HCT116 (cell line): ENCODE data around the gene RRAGD. TPM values are rescaled to one million over a fixed set of nuclear protein-coding genes. Genes with fewer than 3 reads are reported as not detected.

Source experiments
- ATAC-seq: fragments of 200-7000 bp; cut with Tn5 transposase; 2 replicates; pipeline ENCODE4 v1.9.1; 2020; ENCODE audit warnings: mild to moderate bottlenecking, moderate library complexity
- BruUV-seq: library from RNA; stranded (reverse); fragments of 400-500 nt; replicated peaks from 2 replicates; lab custom pipeline; 2021; lab: Mats Ljungman, UMichigan
- CTCF ChIA-PET: fragments of 300-600 bp; sonication (Branson Sonifier 250); formaldehyde crosslinking; loops from one replicate; lab custom pipeline; 2021; ENCODE audit warnings: antibody characterized with exemption; lab: Charles Lee
- POLR2A ChIA-PET: fragments of 300-600, 350-600 bp; sonication (Branson Sonifier 250); formaldehyde crosslinking; loops from one replicate; lab custom pipeline; 2021; ENCODE audit warnings: antibody characterized with exemption; lab: Charles Lee
- RAD21 ChIA-PET, 2 experiments: fragments of 300-600 bp; sonication (Branson Sonifier 250); formaldehyde crosslinking; loops; one replicate each; lab custom pipeline; 2023; ENCODE audit warnings: low total read pairs in 2 of 2; ENCODE audit not compliant: uncharacterized antibody in 2 of 2, unreplicated experiment in 2 of 2, low non-redundant PET in 1 of 2; lab: Charles Lee
- DNase-seq: peaks from one replicate; pipeline ENCODE4 v3.0.0-alpha.2; 2010; ENCODE audit warnings: low read depth, low spot score
- H2AFZ ChIP-seq: fragments of 200-600 bp; shearing (Covaris generic), sonication (generic); 2 replicates; pipeline ENCODE4 v1.6.1; 2017; ENCODE audit warnings: low read depth, mixed run types, mixed read lengths, antibody characterized with exemption, low read length; ENCODE audit not compliant: poor library complexity, severe bottlenecking
- H3K27ac ChIP-seq: 2 replicates; pipeline ENCODE4 v1.5.1; 2012; ENCODE audit warnings: low read depth, low read length
- H3K27me3 ChIP-seq: fragments of 200-600 bp; sonication (generic); 2 replicates; pipeline ENCODE4 v1.6.1; 2016; ENCODE audit warnings: mixed run types, low read length, mixed read lengths; ENCODE audit not compliant: insufficient read depth
- H3K36me3 ChIP-seq, 2 experiments: fragments of 200-500 bp in 1 of 2; fragments of 200-600 bp in 1 of 2; sonication (Bioruptor generic) in 1 of 2; sonication (generic) in 1 of 2; 2 replicates each; pipeline versions ENCODE4 v1.5.1 to v1.6.1; 2014 to 2016; ENCODE audit warnings: low read length in 2 of 2, inconsistent platforms in 1 of 2, mixed read lengths in 1 of 2, mixed run types in 1 of 2; ENCODE audit not compliant: insufficient read depth in 2 of 2, control insufficient read depth in 1 of 2
- H3K4me1 ChIP-seq, 2 experiments: fragments of 200-600 bp in 1 of 2; sonication (generic) in 1 of 2; 2 replicates each; pipeline versions ENCODE4 v1.5.1 to v1.6.1; 2012 to 2017; ENCODE audit warnings: low read length in 2 of 2, inconsistent platforms in 1 of 2, mild to moderate bottlenecking in 1 of 2, mixed read lengths in 1 of 2, mixed run types in 1 of 2, moderate library complexity in 1 of 2; ENCODE audit not compliant: insufficient read depth in 2 of 2, control insufficient read depth in 1 of 2
- H3K4me2 ChIP-seq: fragments of 200-600 bp; sonication (generic); 2 replicates; pipeline ENCODE4 v1.6.1; 2017; ENCODE audit warnings: mixed run types, low read length, mixed read lengths
- H3K4me3 ChIP-seq, 2 experiments: fragments of 200-600 bp in 1 of 2; sonication (generic) in 1 of 2; replicated peaks in 1 of 2; 2 replicates each; pipeline ENCODE4 v1.5.1; 2011 to 2016; ENCODE audit warnings: low read length in 2 of 2, control low read depth in 1 of 2, low read depth in 1 of 2, mild to moderate bottlenecking in 1 of 2, mixed read lengths in 1 of 2, mixed run types in 1 of 2
- H3K79me2 ChIP-seq: fragments of 200-600 bp; sonication (generic); 2 replicates; pipeline ENCODE4 v1.6.1; 2017; ENCODE audit warnings: mild to moderate bottlenecking, mixed run types, low read length, moderate library complexity, mixed read lengths; ENCODE audit not compliant: insufficient read depth
- H3K9ac ChIP-seq: fragments of 200-600 bp; sonication (generic); 2 replicates; pipeline ENCODE4 v1.6.1; 2016; ENCODE audit warnings: low read length, mixed read lengths
- H3K9me2 ChIP-seq: fragments of 200-600 bp; sonication (generic), shearing (Covaris generic); 2 replicates; pipeline ENCODE4 v1.6.1; 2017; ENCODE audit warnings: mixed run types, mild to moderate bottlenecking, moderate library complexity; ENCODE audit not compliant: insufficient read depth
- H3K9me3 ChIP-seq, 2 experiments: fragments of 200-500 bp in 1 of 2; fragments of 200-600 bp in 1 of 2; sonication (Bioruptor generic) in 1 of 2; sonication (generic) in 1 of 2; 2 replicates each; pipeline ENCODE4 v1.6.1; 2014 to 2017; ENCODE audit warnings: low read length in 2 of 2, mixed read lengths in 2 of 2, inconsistent platforms in 1 of 2, low read depth in 1 of 2, mild to moderate bottlenecking in 1 of 2, mixed run types in 1 of 2, moderate library complexity in 1 of 2; ENCODE audit not compliant: control insufficient read depth in 1 of 2, insufficient read depth in 1 of 2
- H4K20me1 ChIP-seq: fragments of 200-600 bp; sonication (generic), shearing (Covaris generic); 2 replicates; pipeline ENCODE4 v1.6.1; 2017; ENCODE audit warnings: mixed run types, mild to moderate bottlenecking, moderate library complexity; ENCODE audit not compliant: insufficient read depth
- EZH2 ChIP-seq: fragments of 200-600 bp; sonication (generic); IDR thresholded peaks from 2 replicates; pipeline ENCODE4 v1.6.1; 2017; ENCODE audit warnings: antibody characterized with exemption, mixed run types
- FOSL1 ChIP-seq: IDR thresholded peaks from 2 replicates; pipeline ENCODE4 v1.6.1; 2012; ENCODE audit warnings: low read depth
- JUND ChIP-seq: IDR thresholded peaks from 2 replicates; pipeline ENCODE4 v1.6.1; 2012
- RAD21 ChIP-seq: IDR thresholded peaks from 2 replicates; pipeline ENCODE4 v1.6.1; 2012; ENCODE audit warnings: low read depth, mild to moderate bottlenecking
- intact Hi-C: fragments of 100-400 bp; cut with micrococcal nuclease; formaldehyde crosslinking; loops from 2 replicates; pipeline ENCODE4 v1.10.0; 2022
- total RNA-seq: library from RNA; stranded (reverse); gene quantifications from one replicate; pipeline ENCODE4 v1.2.1, GENCODE V29; 2021; ENCODE audit not compliant: unreplicated experiment
- TF ChIP-seq, protein P1 (sequence below): IDR thresholded peaks from 2 replicates; pipeline ENCODE4 v1.6.1; 2011; ENCODE audit warnings: mild to moderate bottlenecking, low read length, moderate library complexity; ENCODE audit not compliant: insufficient replicate concordance; ENCODE audit errors: extremely low read depth
- TF ChIP-seq, protein P2 (sequence below): IDR thresholded peaks from 2 replicates; pipeline ENCODE4 v1.6.1; 2012

Gene RRAGD
- total RNA-seq, 1 experiment from 2014 or later, result 15.9 TPM

DNA sequence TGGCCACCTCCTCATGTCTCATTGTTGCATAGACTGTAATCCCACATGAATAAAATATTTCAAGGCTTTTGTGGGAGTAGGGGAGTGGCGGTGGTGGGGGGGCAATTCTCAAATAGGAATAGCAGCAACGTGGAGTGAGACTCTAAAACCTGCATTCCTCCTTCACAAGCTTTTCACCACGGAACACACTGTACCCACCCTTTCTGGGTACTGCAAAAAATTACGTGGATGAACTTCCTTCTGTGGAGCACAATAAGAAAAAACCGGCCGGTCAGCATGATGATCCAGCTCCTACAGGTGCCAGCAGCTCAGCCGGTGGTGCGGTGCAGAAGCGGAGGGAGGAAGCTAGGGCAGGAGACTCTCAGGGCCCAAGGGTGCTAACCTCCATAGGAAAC is 930 bp upstream of the RRAGD start:
- H3K4me3 ChIP-seq, result peak overlapping the region; percentile 51 to 64

More for the DNA sequence above, 930 bp upstream of the RRAGD start:
- TF ChIP-seq, protein P1, sequence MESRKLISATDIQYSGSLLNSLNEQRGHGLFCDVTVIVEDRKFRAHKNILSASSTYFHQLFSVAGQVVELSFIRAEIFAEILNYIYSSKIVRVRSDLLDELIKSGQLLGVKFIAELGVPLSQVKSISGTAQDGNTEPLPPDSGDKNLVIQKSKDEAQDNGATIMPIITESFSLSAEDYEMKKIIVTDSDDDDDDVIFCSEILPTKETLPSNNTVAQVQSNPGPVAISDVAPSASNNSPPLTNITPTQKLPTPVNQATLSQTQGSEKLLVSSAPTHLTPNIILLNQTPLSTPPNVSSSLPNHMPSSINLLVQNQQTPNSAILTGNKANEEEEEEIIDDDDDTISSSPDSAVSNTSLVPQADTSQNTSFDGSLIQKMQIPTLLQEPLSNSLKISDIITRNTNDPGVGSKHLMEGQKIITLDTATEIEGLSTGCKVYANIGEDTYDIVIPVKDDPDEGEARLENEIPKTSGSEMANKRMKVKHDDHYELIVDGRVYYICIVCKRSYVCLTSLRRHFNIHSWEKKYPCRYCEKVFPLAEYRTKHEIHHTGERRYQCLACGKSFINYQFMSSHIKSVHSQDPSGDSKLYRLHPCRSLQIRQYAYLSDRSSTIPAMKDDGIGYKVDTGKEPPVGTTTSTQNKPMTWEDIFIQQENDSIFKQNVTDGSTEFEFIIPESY, result no peak
- TF ChIP-seq, protein P2, sequence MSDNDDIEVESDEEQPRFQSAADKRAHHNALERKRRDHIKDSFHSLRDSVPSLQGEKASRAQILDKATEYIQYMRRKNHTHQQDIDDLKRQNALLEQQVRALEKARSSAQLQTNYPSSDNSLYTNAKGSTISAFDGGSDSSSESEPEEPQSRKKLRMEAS, result no peak
- no peak for TF ChIP-seq EZH2
- no peak for TF ChIP-seq FOSL1
- no peak for TF ChIP-seq JUND
- no peak for TF ChIP-seq RAD21
- ATAC-seq (no peak), DNase-seq (no peak)
- Histone ChIP-seq H3K27ac (no peak overlapping the region), H2AFZ (peak overlapping the region; percentile 91), H3K9ac (peak overlapping the region; percentile 56), H3K4me2 (peak overlapping the region; percentile 92), H3K9me3 (no peaks in the 10 kb centered on the region), H4K20me1 (no peaks in the 10 kb centered on the region), H3K4me1 (peaks cover 10 to 20% of the 10 kb centered on the region in 2 experiments; a peak in 3 of 4 replicates), H3K36me3 (no peaks in the 10 kb centered on the region), H3K27me3 (no peaks in the 10 kb centered on the region), H3K79me2 (no peaks in the 10 kb centered on the region), H3K9me2 (no peaks in the 10 kb centered on the region)
- ChIA-PET RAD21 (no interaction called here), CTCF (no interaction called here), POLR2A (no interaction called here)
- intact Hi-C loops, result no loop called here
- BruUV-seq, result no TSS peak
